ENCODE measurements around the gene PDGFC. TPM values are rescaled to one million over a fixed set of nuclear protein-coding genes. Genes with fewer than 3 reads are reported as not detected.

Gene PDGFC
- total and polyA plus RNA-seq, 2 donors (not counting 3 experiments of a cell fraction or from before 2014, with no cell fraction given): 2.7 to 5.3 TPM

DNA sequence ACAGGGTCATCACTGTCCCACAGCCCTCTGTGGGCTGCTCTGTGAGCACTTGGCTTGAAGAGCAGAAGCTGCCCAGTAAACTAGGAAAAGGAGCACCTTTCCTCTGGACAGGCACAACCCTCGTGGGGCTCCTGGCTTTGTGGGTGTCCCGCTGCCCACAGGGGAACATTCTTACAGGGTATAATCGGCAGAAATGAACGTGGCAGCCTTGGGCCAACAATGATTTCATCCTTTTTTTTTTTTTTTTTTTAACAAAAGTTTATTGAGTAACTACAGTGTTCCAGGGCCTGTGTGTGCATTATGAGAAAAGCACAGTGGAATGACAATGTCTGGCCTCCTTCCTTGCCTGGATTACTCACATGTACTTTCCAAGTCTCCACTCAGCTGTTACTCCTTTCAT lies 197.2 kb downstream of the PDGFC start:
- Histone ChIP-seq H3K9ac (replicated peaks; ENCODE audit: extremely low read depth, insufficient read depth, low read length) (no peak overlapping the region), H3K27ac (ENCODE audit: insufficient read depth, low read depth, low read length) (no peak overlapping the region), H3K4me1 (ENCODE audit: control insufficient read depth, extremely low read depth, insufficient read depth, low read length) (peaks cover 21% of the 10 kb centered on the region), H4K20me1 (replicated peaks; ENCODE audit: control insufficient read depth, extremely low read depth, insufficient read depth, low read length) (no peaks in the 10 kb centered on the region), H3K9me3 (replicated peaks; ENCODE audit: control insufficient read depth, insufficient read depth, low read length) (no peaks in the 10 kb centered on the region), H2AFZ (ENCODE audit: low read depth, low read length) (no peak overlapping the region), H3K4me2 (ENCODE audit: insufficient read depth, low read length) (no peak overlapping the region), H3K79me2 (ENCODE audit: control insufficient read depth, insufficient read depth, low read length) (no peaks in the 10 kb centered on the region), H3K27me3 (ENCODE audit: control insufficient read depth in 2 of 2, insufficient read depth in 2 of 2, low read length in 2 of 2) (no peaks in the 10 kb centered on the region), H3K4me3 (replicated peaks in 1 of 3; ENCODE audit: insufficient read depth in 1 of 3, low read depth in 1 of 3, low read length in 3 of 3) (no peak overlapping the region), H3K9me1 (replicated peaks; ENCODE audit: control insufficient read depth, extremely low read depth, insufficient read depth, low read length) (peaks cover 2% of the 10 kb centered on the region), H3K36me3 (ENCODE audit: control insufficient read depth in 2 of 2, extremely low read depth in 1 of 2, insufficient read depth in 2 of 2, low read length in 2 of 2) (no peaks in the 10 kb centered on the region)
- ChIA-PET POLR2A (interaction anchor here (0.7 kb wide), 1 partner anchor 481 kb away, joined by 3 read pairs; no protein-coding TSS in a partner anchor), CTCF (no interaction called here)
- BruUV-seq (replicated peaks): no TSS peak
- intact Hi-C loops (cut with micrococcal nuclease): loop anchor here (5.0 kb wide), 1 partner anchor 297 kb away; no protein-coding TSS in a partner anchor
- DNase-seq (ENCODE audit: low read depth, low spot score) (no peak), FAIRE-seq (no peak)
- dilution Hi-C loops (cut with MboI; ENCODE audit: extremely low pct_ligation_motif_present, low sequenced_read_pairs): no loop called here
- TF ChIP-seq MYC (IDR thresholded peaks at IDR 0.05; ENCODE audit: low read depth, low read length) (no peak), FOS (IDR thresholded peaks at IDR 0.05; ENCODE audit: borderline replicate concordance, insufficient read depth, low read length) (no peak), GATA2 (IDR thresholded peaks at IDR 0.05; ENCODE audit: insufficient read depth, insufficient read length, low read depth, low read length) (no peak)

- TF ChIP-seq, protein P1, sequence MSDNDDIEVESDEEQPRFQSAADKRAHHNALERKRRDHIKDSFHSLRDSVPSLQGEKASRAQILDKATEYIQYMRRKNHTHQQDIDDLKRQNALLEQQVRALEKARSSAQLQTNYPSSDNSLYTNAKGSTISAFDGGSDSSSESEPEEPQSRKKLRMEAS (IDR thresholded peaks at IDR 0.05; ENCODE audit: insufficient read depth, insufficient read length): no peak
- no peak for TF ChIP-seq EZH2 (IDR thresholded peaks at IDR 0.05; ENCODE audit: borderline replicate concordance, low read depth, low read length, severe bottlenecking)
- TF ChIP-seq MYC (IDR thresholded peaks at IDR 0.05; ENCODE audit: low read depth, low read length): no peak
- TF ChIP-seq POLR2A (IDR thresholded peaks at IDR 0.05; ENCODE audit: low read depth, low read length): no peak
- no TSS peak for BruUV-seq (replicated peaks)
Observed at GRCh38 chr4:156773648-156774357, 197.8 kb downstream of the PDGFC start.

More at GRCh38 chr4:156773648-156774357, 197.8 kb downstream of the PDGFC start:
- no peak overlapping the region for H3K4me3 ChIP-seq (replicated peaks in 1 of 3; ENCODE audit: insufficient read depth in 1 of 3, low read depth in 1 of 3, low read length in 3 of 3)
- no peak for DNase-seq (ENCODE audit: low read depth, low spot score)
- no peak for FAIRE-seq
- H3K27me3 ChIP-seq (ENCODE audit: control insufficient read depth in 2 of 2, insufficient read depth in 2 of 2, low read length in 2 of 2): no peaks in the 10 kb centered on the region
- H3K4me1 ChIP-seq (ENCODE audit: control insufficient read depth, extremely low read depth, insufficient read depth, low read length): peaks cover 16% of the 10 kb centered on the region
- POLR2A ChIA-PET: no interaction called here
- no peak overlapping the region for H3K27ac ChIP-seq (ENCODE audit: insufficient read depth, low read depth, low read length)
- no peak overlapping the region for H3K4me2 ChIP-seq (ENCODE audit: insufficient read depth, low read length)
- no peak overlapping the region for H2AFZ ChIP-seq (ENCODE audit: low read depth, low read length)
- CTCF ChIA-PET: interaction anchor here (0.7 to 1.4 kb wide), 3 partner anchors 174 to 299 kb away, joined by 3 read pairs; no protein-coding TSS in a partner anchor
- intact Hi-C loops (cut with micrococcal nuclease): loop anchor here (5.0 kb wide), 1 partner anchor 297 kb away; no protein-coding TSS in a partner anchor
- H3K36me3 ChIP-seq (ENCODE audit: control insufficient read depth in 2 of 2, extremely low read depth in 1 of 2, insufficient read depth in 2 of 2, low read length in 2 of 2): no peaks in the 10 kb centered on the region
- no peaks in the 10 kb centered on the region for H4K20me1 ChIP-seq (replicated peaks; ENCODE audit: control insufficient read depth, extremely low read depth, insufficient read depth, low read length)
- no peaks in the 10 kb centered on the region for H3K9me3 ChIP-seq (replicated peaks; ENCODE audit: control insufficient read depth, insufficient read depth, low read length)
- dilution Hi-C loops (cut with MboI; ENCODE audit: extremely low pct_ligation_motif_present, low sequenced_read_pairs): no loop called here
- H3K9ac ChIP-seq (replicated peaks; ENCODE audit: extremely low read depth, insufficient read depth, low read length): no peak overlapping the region
- H3K9me1 ChIP-seq (replicated peaks; ENCODE audit: control insufficient read depth, extremely low read depth, insufficient read depth, low read length): no peaks in the 10 kb centered on the region
- no peaks in the 10 kb centered on the region for H3K79me2 ChIP-seq (ENCODE audit: control insufficient read depth, insufficient read depth, low read length)

Measured in endothelial cell of umbilical vein (primary cell).